GM18873 (cell line): Measurements from ENCODE around the gene ESPNL.
"Not testable (repeated sequence)": the region's sequence is repeated elsewhere in the genome, so short reads cannot be mapped to it uniquely, and the experiment has no call there.

Source experiments
- ATAC-seq: cut with Tn5 transposase; IDR thresholded peaks from one replicate; pipeline ENCODE4 v1.9.1; 2021; ENCODE audit warnings: mild to moderate bottlenecking, moderate library complexity, moderate number of reproducible peaks; ENCODE audit not compliant: unreplicated experiment, low FRiP score

ESPNL gene

DNA sequence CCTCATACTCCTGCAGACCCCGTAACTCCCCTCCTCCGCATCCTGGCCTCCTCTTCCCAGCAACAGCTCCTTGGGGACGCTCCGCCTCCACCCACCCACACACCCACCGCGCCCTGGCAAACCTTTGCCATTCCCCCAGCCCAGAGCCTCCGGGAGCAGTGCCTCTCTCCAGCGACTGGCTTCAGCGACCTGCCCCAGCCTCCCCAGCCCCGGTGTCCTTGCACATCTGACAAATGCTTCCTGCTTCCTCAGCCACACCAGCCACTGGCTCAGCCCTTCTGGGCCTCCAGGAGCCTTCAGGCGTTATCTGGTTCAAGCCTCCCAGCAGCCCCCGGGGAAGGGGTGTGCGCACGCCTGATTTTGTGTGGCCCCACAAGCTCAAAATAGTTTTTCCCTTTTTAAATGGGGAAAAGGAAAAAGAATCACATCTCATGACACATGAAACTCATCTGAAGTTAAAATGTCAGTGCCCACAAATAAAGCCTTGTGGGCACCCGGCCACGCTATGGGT, 14.2 kb downstream of the ESPNL start:
- ATAC-seq: no peak

- no peak for ATAC-seq
Measured at GRCh38 chr2:238114851-238115660, 14.9 kb downstream of the ESPNL start.

- ATAC-seq: not testable (repeated sequence)
Measured at GRCh38 chr2:238115709-238116108, 15.6 kb downstream of the ESPNL start.

DNA sequence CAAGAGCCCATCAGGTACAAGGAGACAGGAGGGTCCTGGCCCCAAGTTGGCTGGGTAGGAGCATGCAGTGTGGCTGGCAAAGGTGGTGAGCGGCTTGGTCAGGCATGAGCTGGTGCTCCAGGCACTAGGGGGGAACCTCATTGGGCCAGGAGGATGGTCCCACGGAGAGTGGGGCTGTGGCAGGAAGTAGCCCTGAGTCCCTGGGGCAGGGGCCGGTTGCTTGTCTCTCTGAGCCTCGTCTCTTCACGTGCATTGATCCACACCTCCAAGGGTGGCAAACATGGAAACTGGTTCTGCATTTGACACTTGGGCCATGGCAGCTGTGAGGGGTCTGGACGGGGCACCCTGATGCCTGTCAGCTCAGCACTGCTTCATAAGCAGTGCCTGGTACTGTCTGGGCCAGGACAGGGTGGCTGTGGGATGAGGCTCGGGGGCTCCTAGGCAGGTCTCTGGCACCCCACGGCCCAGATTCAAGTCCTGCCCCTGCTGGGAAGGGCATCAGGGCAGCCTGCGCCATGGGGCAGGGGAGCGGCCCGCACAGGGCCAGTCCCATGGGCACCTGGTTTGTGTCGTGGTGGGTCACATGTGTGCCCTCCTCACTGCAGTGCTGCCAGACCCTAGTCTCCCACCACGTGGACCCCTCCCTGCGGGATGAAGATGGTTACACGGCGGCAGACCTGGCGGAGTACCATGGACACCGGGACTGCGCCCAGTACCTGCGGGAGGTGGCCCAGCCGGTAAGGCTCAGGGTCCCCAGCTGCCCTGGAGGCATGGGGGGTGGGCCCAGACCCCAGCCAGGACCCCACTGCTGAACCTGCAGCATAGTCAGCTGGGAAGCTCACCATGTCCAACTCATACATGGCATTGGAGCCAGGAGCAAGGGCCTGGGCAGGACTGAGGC, 16.4 kb downstream of the ESPNL start:
- ATAC-seq: no peak

- ATAC-seq: no peak
Measured at GRCh38 chr2:238117199-238118154, 17.3 kb downstream of the ESPNL start.

GRCh38 chr2:238119756-238120462, 19.8 kb downstream of the ESPNL start:
- ATAC-seq: no peak

GRCh38 chr2:238120463-238121298, 20.5 kb downstream of the ESPNL start:
- no peak for ATAC-seq

- ATAC-seq: no peak
Measured at GRCh38 chr2:238121511-238122286, 21.6 kb downstream of the ESPNL start.

DNA sequence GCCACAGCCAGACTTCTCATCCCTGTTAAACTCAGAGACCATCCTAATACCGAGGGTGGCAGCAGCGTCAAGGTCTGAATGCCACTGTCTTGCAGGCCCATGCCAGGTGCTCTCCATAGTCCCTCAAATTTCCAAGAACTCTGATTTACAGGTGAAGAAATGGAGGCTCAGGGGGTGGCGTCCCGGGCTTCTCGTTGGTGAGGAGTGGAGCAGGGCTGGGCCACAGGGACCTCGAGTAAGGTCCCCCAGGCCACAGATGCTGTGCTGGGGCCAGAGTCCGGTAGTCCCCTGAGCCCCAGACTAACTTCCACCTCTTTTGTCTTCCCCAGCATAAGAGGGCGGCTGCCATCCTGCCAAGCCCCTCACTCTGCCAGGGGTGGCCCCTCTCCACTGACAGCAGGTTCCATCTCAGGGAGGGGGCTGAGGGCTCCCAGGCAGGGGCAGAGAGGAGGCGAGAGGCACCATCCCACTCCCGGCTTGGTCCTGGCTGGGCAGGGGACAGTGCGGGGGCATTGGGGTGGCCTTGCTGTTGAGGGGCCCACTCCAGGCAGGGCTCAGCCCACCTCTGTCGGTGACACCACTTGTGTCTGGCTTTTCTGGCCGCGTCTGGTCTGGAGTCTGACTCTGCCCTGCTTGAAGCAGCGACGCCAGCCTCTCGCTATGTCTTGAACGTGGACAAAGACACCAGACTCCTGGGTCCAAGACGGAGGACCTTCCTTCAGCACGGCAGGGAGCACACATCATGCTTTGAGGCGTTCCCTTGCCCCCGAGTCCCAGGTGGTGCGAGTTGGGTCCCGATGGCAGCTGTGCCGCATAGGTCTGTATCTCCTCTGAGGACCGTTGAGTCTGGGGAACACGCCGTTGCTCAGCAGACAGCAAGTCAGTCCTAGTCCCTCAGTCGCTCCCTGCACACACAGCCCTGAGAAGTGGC, 22.4 kb downstream of the ESPNL start:
- no peak for ATAC-seq

- no peak for ATAC-seq
Measured at GRCh38 chr2:238123218-238123971, 23.3 kb downstream of the ESPNL start.

- ATAC-seq: no peak
Measured at GRCh38 chr2:238123991-238124470, 23.9 kb downstream of the ESPNL start.

- ATAC-seq: no peak
Measured at GRCh38 chr2:238124488-238125126, 24.5 kb downstream of the ESPNL start.

DNA sequence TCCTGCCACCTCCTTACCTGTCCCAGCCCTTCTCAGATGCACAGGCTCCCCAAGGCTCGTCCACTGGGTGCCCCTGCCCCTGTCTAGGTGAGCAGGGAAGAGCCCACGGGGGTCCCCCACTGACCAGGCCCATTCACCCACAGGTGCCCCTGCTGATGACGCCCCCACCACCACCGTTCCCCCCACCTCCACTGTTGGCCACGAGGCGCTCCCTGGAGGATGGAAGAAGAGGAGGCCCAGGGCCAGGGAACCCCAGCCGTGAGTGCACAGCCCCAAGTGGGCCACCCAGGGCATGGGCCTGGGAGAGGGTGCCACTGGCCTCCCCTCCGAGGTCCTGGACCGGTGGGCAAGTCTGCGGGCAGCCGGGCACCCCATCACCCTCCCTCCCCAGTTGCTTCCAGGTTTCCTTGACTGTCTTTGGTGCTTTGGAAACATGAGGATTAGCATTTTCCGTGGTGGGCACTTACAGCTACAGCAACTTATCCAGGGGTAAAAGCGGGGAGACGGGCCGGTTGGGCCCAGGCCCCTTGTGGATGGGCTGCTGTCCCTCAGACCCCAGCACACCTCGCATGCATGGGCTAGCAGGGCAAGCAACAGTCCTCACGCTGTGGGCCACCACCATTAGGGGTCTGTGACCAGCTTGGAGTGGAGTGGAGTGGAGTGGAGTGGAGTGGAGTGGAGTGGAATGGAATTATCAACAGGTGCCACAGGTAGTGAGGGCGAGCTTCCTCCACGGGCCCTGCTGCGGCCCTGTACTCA, 25.2 kb downstream of the ESPNL start:
- ATAC-seq: no peak

GRCh38 chr2:238126338-238126737, 26.2 kb downstream of the ESPNL start:
- no peak for ATAC-seq

DNA sequence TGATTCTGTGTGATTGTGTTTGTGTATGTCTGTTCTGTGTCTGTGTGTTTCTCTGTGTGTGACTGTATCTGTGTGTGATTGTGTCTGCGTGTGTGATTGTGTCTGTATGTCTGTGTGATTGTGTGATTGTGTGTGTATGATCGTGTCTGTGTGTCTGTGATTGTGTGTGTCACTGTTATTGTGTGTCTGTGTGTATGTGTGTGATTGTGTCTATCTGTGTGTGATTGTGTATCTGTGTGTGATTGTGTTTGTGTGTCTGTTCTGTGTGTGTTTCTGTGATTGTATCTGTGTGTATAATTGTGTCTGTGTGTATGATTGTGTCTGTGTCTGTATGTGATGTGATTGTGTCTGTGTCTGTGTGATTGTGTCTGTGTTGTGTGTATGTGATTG, 26.6 kb downstream of the ESPNL start:
- no peak for ATAC-seq
